GM19023 (cell line): ENCODE measurements around the gene FAM193B.
A peak's percentile ranks its signal among the peaks of the same experiment; 100 is the strongest.

Experiments used
- ATAC-seq: cut with Tn5 transposase; IDR thresholded peaks from one replicate; pipeline ENCODE4 v1.9.1; 2021; ENCODE audit warnings: mild to moderate bottlenecking, moderate library complexity; ENCODE audit not compliant: unreplicated experiment

Gene FAM193B

GRCh38 chr5:177516601-177517568 lies 37.5 kb downstream of the FAM193B start, which contains the start of gene DDX41:
Gene DDX41 (minus strand): TSS chr5:177516961. CDS start chr5:177516945, 16 bp downstream.
- peak; percentile 79 for ATAC-seq

DNA sequence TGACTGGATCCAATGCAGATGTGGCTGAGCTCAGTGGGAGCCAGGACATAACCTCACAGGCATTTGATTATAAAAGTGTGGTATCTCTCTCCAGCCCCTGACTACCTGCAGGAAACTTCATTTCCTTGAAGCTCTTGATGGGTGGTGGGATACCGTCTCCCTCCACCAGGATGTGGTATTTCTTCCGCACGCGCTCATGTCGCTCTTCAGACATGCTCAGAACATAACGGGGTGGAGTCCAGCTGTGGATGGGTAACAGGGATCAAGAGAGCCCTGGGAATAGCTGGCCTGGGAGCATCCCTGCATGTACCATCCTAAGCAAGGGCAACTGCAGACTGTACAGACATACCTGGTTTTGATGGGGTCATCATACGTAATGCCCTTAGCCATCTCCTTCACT lies 38.8 kb downstream of the FAM193B start:
- no peak for ATAC-seq

- no peak for ATAC-seq
Measured at GRCh38 chr5:177514541-177514940, 39.8 kb downstream of the FAM193B start.

- no peak for ATAC-seq
Measured at GRCh38 chr5:177513500-177513899, 40.9 kb downstream of the FAM193B start.

DNA sequence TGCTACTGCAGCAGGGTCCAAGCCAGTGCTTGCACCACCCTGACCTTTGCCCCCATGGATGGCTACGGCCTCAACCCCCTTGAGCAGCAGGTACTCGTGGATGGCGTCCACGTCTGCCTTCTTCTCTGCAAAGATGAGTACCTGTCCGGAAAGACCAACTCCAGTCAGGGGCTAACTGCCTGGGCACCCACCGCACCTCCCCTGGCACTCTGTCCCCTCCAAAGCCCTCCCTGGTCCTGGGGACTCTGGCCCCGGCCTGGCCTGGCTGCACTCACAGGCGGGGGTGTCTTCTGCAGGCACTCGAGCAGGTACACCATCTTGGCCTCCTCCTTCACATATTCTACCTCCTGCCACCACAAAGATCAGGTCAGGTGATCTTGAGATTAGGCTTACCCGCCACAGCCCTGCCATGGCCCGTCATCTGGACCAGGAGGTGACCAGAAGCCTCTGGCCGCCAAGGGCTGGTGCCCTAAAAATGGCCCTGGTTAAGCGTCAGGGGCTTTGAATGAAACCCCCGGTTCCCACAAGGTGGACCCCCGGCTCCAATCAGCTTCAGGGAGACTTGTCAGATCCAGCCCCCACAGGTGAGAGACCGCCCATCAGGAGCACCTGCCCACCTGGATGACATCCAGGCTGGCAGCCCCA lies 41.5 kb downstream of the FAM193B start:
- no peak for ATAC-seq

GRCh38 chr5:177511796-177512675 lies 42.3 kb downstream of the FAM193B start:
- no peak for ATAC-seq

DNA sequence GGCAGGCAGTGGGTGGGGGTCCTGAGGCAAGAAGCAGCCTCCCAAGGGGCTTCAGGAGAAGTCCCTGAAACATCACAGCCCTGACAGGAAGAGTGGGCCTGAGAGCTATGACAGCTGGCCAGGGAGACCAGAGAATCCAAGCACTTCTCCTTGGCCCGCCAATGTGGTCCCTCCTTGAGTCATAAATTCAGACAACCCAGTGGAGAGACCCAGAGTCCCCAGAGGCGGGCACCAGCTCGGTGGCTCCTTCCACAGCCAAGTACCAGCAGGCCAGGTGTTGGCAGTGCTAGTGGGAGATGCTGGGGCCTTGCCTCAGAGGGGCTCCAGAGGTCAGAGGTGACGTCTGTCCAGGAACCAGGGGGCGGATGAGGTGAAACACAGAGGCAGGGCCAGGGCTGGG lies 43.2 kb downstream of the FAM193B start:
- no peak for ATAC-seq

GRCh38 chr5:177510567-177511053 lies 43.8 kb downstream of the FAM193B start:
- no peak for ATAC-seq

DNA sequence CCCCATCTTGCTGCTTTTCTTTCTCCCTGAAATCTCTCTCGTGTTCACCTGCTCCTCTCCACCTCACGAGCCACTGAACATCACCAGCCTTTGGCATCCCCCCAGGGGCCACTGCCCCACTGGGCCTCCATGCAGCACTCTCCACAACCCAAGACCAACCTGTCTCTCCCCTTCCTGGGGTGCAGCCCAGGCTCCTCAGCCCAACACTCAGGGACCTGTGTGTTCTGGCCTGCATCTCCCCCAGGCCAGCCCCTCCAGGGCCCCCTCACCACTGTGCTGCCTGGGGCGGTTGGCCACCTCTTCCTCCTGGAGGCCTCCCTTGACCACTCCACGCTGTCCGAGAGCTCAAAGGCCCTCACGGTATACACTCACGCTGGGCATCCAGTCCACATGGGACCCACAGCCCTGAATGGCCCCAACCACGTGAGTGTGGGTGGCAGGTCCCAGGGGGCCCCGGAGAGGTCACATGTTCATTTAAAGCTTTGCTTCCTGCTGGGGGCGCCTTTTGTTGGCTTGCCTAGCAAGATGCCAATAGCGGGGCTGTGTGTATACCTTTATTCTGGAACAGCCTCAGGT lies 44.3 kb downstream of the FAM193B start:
- peak; percentile 37 for ATAC-seq

- ATAC-seq, result peak; percentile 32
Measured at GRCh38 chr5:177509381-177509951, 44.9 kb downstream of the FAM193B start, which contains the start of gene DOK3. Gene DOK3 (minus strand): TSS chr5:177509826. CDS start chr5:177509540, 286 bp downstream.

DNA sequence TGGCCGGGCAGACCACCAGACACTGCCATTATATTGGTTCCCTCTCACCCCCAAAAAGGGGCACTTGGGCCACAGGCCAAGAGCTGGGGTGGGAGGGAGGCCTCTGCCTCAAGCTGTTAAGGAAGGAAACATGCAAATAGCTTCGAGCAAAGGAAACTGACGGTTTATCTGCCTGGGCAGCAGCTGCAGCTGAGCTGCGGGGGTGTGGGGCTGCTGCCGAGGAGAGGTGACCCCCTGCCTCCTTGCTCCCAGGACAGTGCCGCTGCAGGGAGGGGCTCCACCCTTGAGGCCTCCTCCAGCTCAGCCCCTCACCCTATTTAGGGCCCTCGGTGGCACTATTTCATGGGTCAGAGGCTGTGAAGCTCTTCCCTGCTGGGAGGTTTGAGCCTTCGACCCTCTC lies 45.5 kb downstream of the FAM193B start:
- ATAC-seq, result peak; percentile 44

DNA sequence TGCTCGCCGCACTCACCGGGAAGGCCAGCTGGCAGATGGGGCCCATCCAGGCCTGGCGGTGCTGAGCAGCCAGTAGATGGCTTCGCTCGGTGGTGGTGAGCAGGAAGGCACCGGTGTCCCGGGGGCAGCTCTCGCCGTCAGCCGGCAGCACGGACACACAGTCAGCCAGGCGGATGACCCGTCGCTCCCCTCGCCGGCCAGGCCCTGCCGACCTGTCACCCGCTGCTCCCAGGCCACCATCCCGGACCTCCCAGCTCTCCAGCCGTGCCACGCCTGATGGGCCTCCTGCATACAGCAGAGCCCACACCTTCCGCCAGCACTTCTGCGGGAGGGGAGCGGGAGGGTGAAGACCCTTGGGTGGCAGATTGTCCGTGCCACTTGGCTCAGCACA lies 46.1 kb downstream of the FAM193B start:
- no peak for ATAC-seq

DNA sequence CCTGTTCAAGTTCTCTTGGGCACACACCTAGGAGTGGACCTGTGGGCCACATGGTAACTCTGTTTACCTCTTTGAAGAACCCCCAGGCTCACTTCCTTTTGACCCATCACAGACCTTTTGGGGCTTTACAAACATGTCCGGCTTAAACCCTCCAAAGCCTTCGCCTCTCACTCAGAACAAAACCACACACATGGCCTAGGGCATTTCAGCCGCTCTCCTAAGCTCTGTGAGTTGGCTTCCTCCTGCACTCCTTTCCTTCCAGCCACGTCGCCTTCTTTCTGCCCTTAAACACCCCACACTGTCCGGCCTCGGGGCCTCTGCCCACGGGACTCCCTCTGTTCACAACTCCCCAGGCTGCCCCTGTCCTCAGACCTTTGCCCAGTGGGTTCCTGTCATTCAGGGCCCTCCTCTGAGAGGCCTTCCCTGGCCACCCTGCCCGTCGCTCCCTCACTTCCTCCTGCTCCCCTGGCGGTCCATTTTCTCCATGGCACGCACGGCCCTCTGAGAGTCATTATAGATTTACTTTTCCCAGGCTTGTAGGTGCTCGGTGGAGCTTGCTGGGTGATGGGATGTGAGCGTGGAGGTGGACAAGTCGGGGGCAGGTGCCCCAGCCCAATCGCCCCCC lies 46.7 kb downstream of the FAM193B start:
- ATAC-seq, result no peak

DNA sequence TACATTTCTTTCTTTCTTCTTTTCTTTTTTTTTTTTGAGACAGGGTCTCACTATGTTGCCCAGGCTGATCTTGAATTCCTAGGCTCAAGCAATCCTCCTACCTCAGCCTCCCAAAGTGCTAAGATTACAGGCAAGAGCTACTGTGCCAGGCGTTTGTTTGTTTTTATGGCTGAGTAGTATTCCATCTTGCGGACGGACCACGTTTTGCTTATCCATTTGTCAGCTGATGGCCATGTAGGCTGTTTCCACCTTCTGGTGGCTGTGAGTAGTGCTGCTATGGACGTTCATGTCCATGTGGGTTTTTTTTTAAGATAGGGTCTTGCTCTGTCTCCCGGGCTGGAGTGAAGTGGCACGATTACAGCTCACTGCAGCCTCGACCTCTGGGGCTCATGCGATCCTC lies 47.2 kb downstream of the FAM193B start:
- no peak for ATAC-seq

- no peak for ATAC-seq
Measured at GRCh38 chr5:177505075-177505474, 49.3 kb downstream of the FAM193B start.

- ATAC-seq, result no peak
Measured at GRCh38 chr5:177504086-177505056, 50.0 kb downstream of the FAM193B start.

- ATAC-seq, result no peak
Measured at GRCh38 chr5:177503351-177504085, 50.8 kb downstream of the FAM193B start.

GRCh38 chr5:177502886-177503285 lies 51.5 kb downstream of the FAM193B start:
- ATAC-seq, result no peak
